ENCODE results near the gene MED13L. TPM values are rescaled to one million over a fixed set of nuclear protein-coding genes. Genes with fewer than 3 reads are reported as not detected.

Gene MED13L
- total RNA-seq, 1 donor from 2014 or later = 39.8 TPM

GRCh38 chr12:116150452-116150851, 127.0 kb downstream of the MED13L start:
- TF ChIP-seq CTCF (IDR thresholded peaks at IDR 0.05; ENCODE audit: insufficient read depth, low read length, severe bottlenecking) = no peak
- Histone ChIP-seq H3K4me3 (ENCODE audit: low read depth, low read length) (no peak overlapping the region), H3K36me3 (ENCODE audit: control insufficient read depth, insufficient read depth, low read length) (no peaks in the 10 kb centered on the region), H3K27me3 (ENCODE audit: control insufficient read depth, insufficient read depth, low read length) (no peaks in the 10 kb centered on the region)
- FAIRE-seq (no peak), DNase-seq (ENCODE audit: low read depth) (no peak)

GRCh38 chr12:116150001-116150400, 127.5 kb downstream of the MED13L start:
- no peak overlapping the region for H3K4me3 ChIP-seq (ENCODE audit: low read depth, low read length)
- DNase-seq (ENCODE audit: low read depth) (no peak), FAIRE-seq (no peak)
- no peak for TF ChIP-seq CTCF (IDR thresholded peaks at IDR 0.05; ENCODE audit: insufficient read depth, low read length, severe bottlenecking)
- H3K36me3 ChIP-seq (ENCODE audit: control insufficient read depth, insufficient read depth, low read length) = no peaks in the 10 kb centered on the region
- H3K27me3 ChIP-seq (ENCODE audit: control insufficient read depth, insufficient read depth, low read length) = no peaks in the 10 kb centered on the region

GRCh38 chr12:116148844-116149243, 128.6 kb downstream of the MED13L start:
- H3K4me3 ChIP-seq (ENCODE audit: low read depth, low read length) = no peak overlapping the region
- DNase-seq (ENCODE audit: low read depth) (peak; percentile 65), FAIRE-seq (no peak)
- TF ChIP-seq CTCF (IDR thresholded peaks at IDR 0.05; ENCODE audit: insufficient read depth, low read length, severe bottlenecking) = no peak
- no peaks in the 10 kb centered on the region for H3K36me3 ChIP-seq (ENCODE audit: control insufficient read depth, insufficient read depth, low read length)
- no peaks in the 10 kb centered on the region for H3K27me3 ChIP-seq (ENCODE audit: control insufficient read depth, insufficient read depth, low read length)

GRCh38 chr12:116146386-116146785, 131.1 kb downstream of the MED13L start:
- DNase-seq (ENCODE audit: low read depth) (no peak), FAIRE-seq (no peak)
- TF ChIP-seq CTCF (IDR thresholded peaks at IDR 0.05; ENCODE audit: insufficient read depth, low read length, severe bottlenecking) = no peak
- H3K27me3 ChIP-seq (ENCODE audit: control insufficient read depth, insufficient read depth, low read length) = no peaks in the 10 kb centered on the region
- H3K4me3 ChIP-seq (ENCODE audit: low read depth, low read length) = no peak overlapping the region
- no peaks in the 10 kb centered on the region for H3K36me3 ChIP-seq (ENCODE audit: control insufficient read depth, insufficient read depth, low read length)

- DNase-seq (ENCODE audit: low read depth) (no peak), FAIRE-seq (no peak)
- Histone ChIP-seq H3K36me3 (ENCODE audit: control insufficient read depth, insufficient read depth, low read length) (no peaks in the 10 kb centered on the region), H3K4me3 (ENCODE audit: low read depth, low read length) (no peak overlapping the region), H3K27me3 (ENCODE audit: control insufficient read depth, insufficient read depth, low read length) (no peaks in the 10 kb centered on the region)
- TF ChIP-seq CTCF (IDR thresholded peaks at IDR 0.05; ENCODE audit: insufficient read depth, low read length, severe bottlenecking) = no peak
These were observed 132.0 kb downstream of the MED13L start for GRCh38 chr12:116145451-116145850.

GRCh38 chr12:116144384-116144783, 133.1 kb downstream of the MED13L start:
- H3K27me3 ChIP-seq (ENCODE audit: control insufficient read depth, insufficient read depth, low read length) = no peaks in the 10 kb centered on the region
- no peaks in the 10 kb centered on the region for H3K36me3 ChIP-seq (ENCODE audit: control insufficient read depth, insufficient read depth, low read length)
- no peak for TF ChIP-seq CTCF (IDR thresholded peaks at IDR 0.05; ENCODE audit: insufficient read depth, low read length, severe bottlenecking)
- no peak for DNase-seq (ENCODE audit: low read depth)
- no peak for FAIRE-seq
- H3K4me3 ChIP-seq (ENCODE audit: low read depth, low read length) = no peak overlapping the region

Data from bronchial epithelial cell (primary cell).